Heart left ventricle (tissue), 16 donors: ENCODE results near the gene PEMT. TPM values are rescaled to one million over a fixed set of nuclear protein-coding genes. Genes with fewer than 3 reads are reported as not detected.

ENCODE experiments used
- ATAC-seq, 4 donors: fragments of 200-7000 bp; cut with Tn5 transposase; one replicate each; pipeline ENCODE4 v1.9.1; 2020 to 2022; ENCODE audit warnings: moderate library complexity in 4 of 4, mild to moderate bottlenecking in 3 of 4, moderate number of reproducible peaks in 1 of 4
- DNase-seq, 5 donors: peaks; one replicate each; pipeline ENCODE4 v3.0.0-alpha.2; 2020
- H3K27ac ChIP-seq, 12 donors: fragments of 200-600 bp; sonication (generic) in 4 of 12; one replicate each; pipeline versions ENCODE4 v1.5.0 to v1.8.0; 2016 to 2022; ENCODE audit warnings: mild to moderate bottlenecking in 2 of 12
- H3K27me3 ChIP-seq, 9 donors: fragments of 200-600 bp; sonication (generic) in 2 of 9; one replicate each; pipeline versions ENCODE4 v1.5.1 to v1.8.0; 2016 to 2022; ENCODE audit warnings: mild to moderate bottlenecking in 3 of 9
- H3K36me3 ChIP-seq, 9 donors: fragments of 200-600 bp; sonication (generic) in 2 of 9; one replicate each; pipeline versions ENCODE4 v1.5.0 to v1.8.0; 2018 to 2022; ENCODE audit warnings: mild to moderate bottlenecking in 2 of 9
- H3K4me1 ChIP-seq, 12 donors: fragments of 200-600 bp; sonication (generic) in 4 of 12; one replicate each; pipeline versions ENCODE4 v1.5.0 to v1.8.0; 2016 to 2022; ENCODE audit warnings: mild to moderate bottlenecking in 3 of 12
- H3K4me3 ChIP-seq, 12 donors: fragments of 200-600 bp; sonication (generic) in 4 of 12; one replicate each; pipeline versions ENCODE4 v1.5.0 to v1.8.0; 2017 to 2022; ENCODE audit warnings: mild to moderate bottlenecking in 9 of 12, moderate library complexity in 4 of 12
- H3K9me3 ChIP-seq, 12 donors: fragments of 200-600 bp; sonication (generic) in 4 of 12; one replicate each; pipeline versions ENCODE4 v1.5.0 to v1.8.0; 2016 to 2022; ENCODE audit warnings: mild to moderate bottlenecking in 1 of 12
- POLR2A ChIP-seq, 2 donors: fragments of 450-650 bp; IDR thresholded peaks; one replicate each; pipeline ENCODE4 v1.6.1; 2017; ENCODE audit warnings: antibody characterized with exemption in 2 of 2, mild to moderate bottlenecking in 2 of 2, moderate library complexity in 2 of 2
- WGBS, 4 donors: extraction: QIAGEN DNeasy Blood & Tissue Kit in 2 of 4; methylation state at CpG; one replicate each; pipeline versions ENCODE4 v1.1.5 to v1.1.7; 2013 to 2018; 5-methylcytosine and 5-hydroxymethylcytosine counted together
- intact Hi-C, 10 donors: fragments of 100-400 bp; cut with DNase I; formaldehyde crosslinking; loops; one replicate each; pipeline versions ENCODE4 v1.11.1 to v1.14.2; 2022
- polyA plus RNA-seq, 2 donors: library from polyadenylated mRNA; stranded (reverse); fragments of 200-250 nt; gene quantifications; one replicate each; pipeline ENCODE4 v1.2.3, GENCODE V29; 2013
- total RNA-seq, 9 donors: library from RNA; depleted of rRNA in 2 of 9; stranded (reverse); fragments of >200 nt in 2 of 9; fragmentation: NEBNext Ultra II Directional in 3 of 9; extraction: Animal tissue kit (Norgen Biotek cat#: 25700) in 3 of 9; gene quantifications; one replicate each; pipeline versions ENCODE4 v1.1.0 to v1.2.4, GENCODE V29; 2016 to 2023
- TF ChIP-seq, protein P1 (sequence below), 12 donors: fragments of 200-600 bp; sonication (generic) in 4 of 12; IDR thresholded peaks; one replicate each; pipeline versions ENCODE4 v1.5.0 to v1.8.0; 2018 to 2022; ENCODE audit warnings: antibody characterized with exemption in 12 of 12, mild to moderate bottlenecking in 5 of 12
- donor health status: ischemic (EF 13 %, LVEDD 7.1; RV severe dilation, severe dysfunction).
- donor health status: healthy with polysubstance abuse.
- donor health status: DM: no; HTN: yes; CAD: no.
- donor health status: DM: no; HTN: no; CAD: no.
- donor health status: ischemic (EF 25% LVEDD 6.9; RV normal size, moderate dysfunction).
- donor health status: ischemic (EF 25% LVEDD 5.7; RV mildly dilated, moderate dysfunction).
- donor health status: healthy.
- donor health status: DM: yes; HTN: yes; CAD: no.
- donor health status: ischemic (EF 35%, LVEDD 5.7; RV mildly dilated, moderate dysfunction).
- donor health status: nonischemic (EF 11% LVEDD 7.7; RV severe dilation, severe dysfunction).
- donor health status: DM: yes; HTN: yes; CAD: no.
- donor health status: PGD.
- donor health status: ischemic (EF 29% LVEDD 5.4; RV normal size, mild dysfunction).
- donor health status: nonischemic (EF 23%, LVEDD 6.1; RV moderate dilation, normal function).

The PEMT gene
- total and polyA plus RNA-seq, 11 donors: 15.7 to 42.2 (median 25.4) TPM

DNA sequence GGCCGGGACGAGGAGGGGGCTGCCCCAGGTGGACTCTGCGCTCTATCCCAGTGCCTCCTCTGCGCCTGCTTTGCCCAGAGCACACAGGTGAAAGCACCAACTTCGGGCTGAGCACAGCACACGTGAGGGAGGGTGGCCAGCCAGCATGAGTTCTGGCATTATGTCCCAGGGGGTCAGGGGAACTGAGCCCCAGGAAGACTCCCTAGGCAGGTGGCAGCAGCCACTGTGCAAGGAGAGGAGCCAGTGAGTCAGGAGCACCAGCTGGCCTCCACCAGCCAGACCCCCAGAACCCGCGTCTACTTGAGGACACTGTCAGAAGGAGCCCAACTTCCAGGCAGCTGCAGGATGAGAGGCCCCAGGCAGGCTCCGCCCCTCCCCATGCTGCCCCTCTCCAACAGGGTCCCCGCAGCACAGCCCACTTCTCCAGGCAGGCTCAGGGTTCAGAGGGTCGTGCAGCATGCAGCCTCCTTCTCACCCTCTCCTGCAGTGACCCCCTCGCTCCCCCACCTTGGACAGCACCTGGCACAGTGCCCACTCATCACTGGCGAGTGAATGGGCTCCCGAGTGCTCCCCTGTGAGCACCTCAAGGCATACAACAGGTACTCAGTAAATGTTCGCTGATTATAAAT, 51.1 kb downstream of the PEMT start:
- 67 to 75% (median 71%) methylated on average over 14 to 15 of the region's 15 CpGs for WGBS, 4 donors
- peak overlapping the region in 1 of 12 donors; percentile 87 for H3K27ac ChIP-seq
- ATAC-seq: no peak
- no peaks in the 10 kb centered on the region for H3K36me3 ChIP-seq
- TF ChIP-seq, protein P1, sequence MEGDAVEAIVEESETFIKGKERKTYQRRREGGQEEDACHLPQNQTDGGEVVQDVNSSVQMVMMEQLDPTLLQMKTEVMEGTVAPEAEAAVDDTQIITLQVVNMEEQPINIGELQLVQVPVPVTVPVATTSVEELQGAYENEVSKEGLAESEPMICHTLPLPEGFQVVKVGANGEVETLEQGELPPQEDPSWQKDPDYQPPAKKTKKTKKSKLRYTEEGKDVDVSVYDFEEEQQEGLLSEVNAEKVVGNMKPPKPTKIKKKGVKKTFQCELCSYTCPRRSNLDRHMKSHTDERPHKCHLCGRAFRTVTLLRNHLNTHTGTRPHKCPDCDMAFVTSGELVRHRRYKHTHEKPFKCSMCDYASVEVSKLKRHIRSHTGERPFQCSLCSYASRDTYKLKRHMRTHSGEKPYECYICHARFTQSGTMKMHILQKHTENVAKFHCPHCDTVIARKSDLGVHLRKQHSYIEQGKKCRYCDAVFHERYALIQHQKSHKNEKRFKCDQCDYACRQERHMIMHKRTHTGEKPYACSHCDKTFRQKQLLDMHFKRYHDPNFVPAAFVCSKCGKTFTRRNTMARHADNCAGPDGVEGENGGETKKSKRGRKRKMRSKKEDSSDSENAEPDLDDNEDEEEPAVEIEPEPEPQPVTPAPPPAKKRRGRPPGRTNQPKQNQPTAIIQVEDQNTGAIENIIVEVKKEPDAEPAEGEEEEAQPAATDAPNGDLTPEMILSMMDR (IDR thresholded peaks at IDR 0.05): no peak
- TF ChIP-seq POLR2A (IDR thresholded peaks at IDR 0.05): no peak
- H3K4me1 ChIP-seq: peaks cover 0 to 46% (median 15%) of the 10 kb centered on the region in 12 donors
- intact Hi-C loops: no loop called here
- no peak overlapping the region for H3K4me3 ChIP-seq
- peak in 2 of 5 donors; percentile 27 to 64 for DNase-seq
- H3K9me3 ChIP-seq: no peaks in the 10 kb centered on the region
- H3K27me3 ChIP-seq: no peaks in the 10 kb centered on the region

DNA sequence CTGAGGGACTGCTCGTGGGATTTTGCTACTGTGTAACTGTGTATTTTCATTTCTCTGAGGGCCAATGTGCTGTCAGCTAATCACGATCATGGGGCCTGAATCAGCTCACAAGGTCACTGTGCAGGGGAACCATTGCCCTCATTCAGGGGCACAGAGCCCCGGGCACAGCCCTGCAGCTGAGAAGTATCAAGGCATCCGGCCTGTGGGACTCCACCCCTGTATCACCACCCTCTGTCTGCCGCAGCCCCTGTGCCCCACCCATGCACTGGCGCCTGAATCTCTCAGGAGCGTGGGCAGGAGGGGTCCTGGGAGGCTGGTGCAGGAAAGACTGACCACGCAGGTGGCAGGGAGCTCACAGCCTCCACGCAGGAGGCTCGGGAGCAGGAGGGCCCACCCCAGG, 51.9 kb downstream of the PEMT start:
- 69 to 81% (median 76%) methylated on average over 9 to 10 of the region's 10 CpGs for WGBS, 4 donors
- H3K4me3 ChIP-seq: no peak overlapping the region
- no peaks in the 10 kb centered on the region for H3K27me3 ChIP-seq
- peak overlapping the region in 5 of 12 donors; percentile 17 to 87 (median 24) for H3K27ac ChIP-seq
- intact Hi-C loops: no loop called here
- peaks cover 0 to 49% (median 14%) of the 10 kb centered on the region in 12 donors for H3K4me1 ChIP-seq
- no peaks in the 10 kb centered on the region for H3K36me3 ChIP-seq
- no peaks in the 10 kb centered on the region for H3K9me3 ChIP-seq
- ATAC-seq (no peak), DNase-seq (peak in 2 of 5 donors; percentile 18 to 40)
- TF ChIP-seq, protein P1 (IDR thresholded peaks at IDR 0.05): no peak
- no peak for TF ChIP-seq POLR2A (IDR thresholded peaks at IDR 0.05)

- H3K4me3 ChIP-seq: no peak overlapping the region
- no peaks in the 10 kb centered on the region for H3K36me3 ChIP-seq
- peak overlapping the region in 5 of 12 donors; percentile 17 to 87 (median 24) for H3K27ac ChIP-seq
- ATAC-seq (no peak), DNase-seq (peak in 1 of 5 donors; percentile 3)
- H3K4me1 ChIP-seq: peaks cover 0 to 49% (median 14%) of the 10 kb centered on the region in 12 donors
- no peaks in the 10 kb centered on the region for H3K9me3 ChIP-seq
- no peaks in the 10 kb centered on the region for H3K27me3 ChIP-seq
- intact Hi-C loops: no loop called here
- WGBS, 4 donors: 73 to 82% (median 79%) methylated on average over 10 of the region's 10 CpGs
- TF ChIP-seq, protein P1 (IDR thresholded peaks at IDR 0.05): no peak
- no peak for TF ChIP-seq POLR2A (IDR thresholded peaks at IDR 0.05)
Measured at GRCh38 chr17:17538417-17539391, 52.8 kb downstream of the PEMT start.
